Measurements from ENCODE around the gene HOXA5.

The HOXA5 gene

GRCh38 chr7:27144781-27145164 is 1.3 kb upstream of the HOXA5 start:
- Histone ChIP-seq H3K9ac (ENCODE audit: low read length) (no peak overlapping the region), H3K79me2 (ENCODE audit: low read length) (no peaks in the 10 kb centered on the region), H3K4me3 (ENCODE audit: low read length) (no peak overlapping the region)

GRCh38 chr7:27143950-27144780 is 684 bp upstream of the HOXA5 start:
- DNase-seq: no peak
- Histone ChIP-seq H3F3A (ENCODE audit: insufficient read depth, low read length) (no peaks in the 10 kb centered on the region), H3K4me1 (ENCODE audit: low read length) (no peaks in the 10 kb centered on the region), H3K27me3 (replicated peaks; ENCODE audit: insufficient read depth, low read length) (peaks cover 28% of the 10 kb centered on the region), H3K9ac (ENCODE audit: low read length) (no peak overlapping the region), H3K4me3 (ENCODE audit: low read length) (no peak overlapping the region), H2AFZ (ENCODE audit: low read length) (no peak overlapping the region), H3K27ac (ENCODE audit: low read length) (no peak overlapping the region), H3K79me2 (ENCODE audit: low read length) (no peaks in the 10 kb centered on the region), H3K9me3 (replicated peaks; ENCODE audit: insufficient read depth, low read length) (no peaks in the 10 kb centered on the region), H3K4me2 (ENCODE audit: low read depth, low read length) (no peak overlapping the region), H3K9me2 (replicated peaks; ENCODE audit: insufficient read depth, low read length) (no peaks in the 10 kb centered on the region), H3K36me3 (replicated peaks; ENCODE audit: insufficient read depth, low read length) (no peaks in the 10 kb centered on the region), H4K20me1 (ENCODE audit: insufficient read depth, low read length) (no peaks in the 10 kb centered on the region)
- TF ChIP-seq EZH2phosphoT487 (IDR thresholded peaks at IDR 0.05; ENCODE audit: low read length) (no peak), CTCF (IDR thresholded peaks at IDR 0.05; ENCODE audit: low read length) (no peak), EZH2 (optimal IDR thresholded peaks at IDR 0.05; ENCODE audit: low read depth, low read length) (no peak)

More at GRCh38 chr7:27144781-27145164, 1.3 kb upstream of the HOXA5 start:
- Histone ChIP-seq H3K27ac (ENCODE audit: low read length) (no peak overlapping the region), H3K4me2 (ENCODE audit: low read depth, low read length) (no peak overlapping the region), H3K36me3 (replicated peaks; ENCODE audit: insufficient read depth, low read length) (no peaks in the 10 kb centered on the region), H3K27me3 (replicated peaks; ENCODE audit: insufficient read depth, low read length) (peaks cover 34% of the 10 kb centered on the region), H3K9me3 (replicated peaks; ENCODE audit: insufficient read depth, low read length) (no peaks in the 10 kb centered on the region), H3K4me1 (ENCODE audit: low read length) (no peaks in the 10 kb centered on the region), H3F3A (ENCODE audit: insufficient read depth, low read length) (no peaks in the 10 kb centered on the region), H3K9me2 (replicated peaks; ENCODE audit: insufficient read depth, low read length) (no peaks in the 10 kb centered on the region), H4K20me1 (ENCODE audit: insufficient read depth, low read length) (no peaks in the 10 kb centered on the region), H2AFZ (ENCODE audit: low read length) (no peak overlapping the region)
- DNase-seq: no peak
- TF ChIP-seq CTCF (IDR thresholded peaks at IDR 0.05; ENCODE audit: low read length): no peak
- TF ChIP-seq EZH2 (optimal IDR thresholded peaks at IDR 0.05; ENCODE audit: low read depth, low read length): no peak
- TF ChIP-seq EZH2phosphoT487 (IDR thresholded peaks at IDR 0.05; ENCODE audit: low read length): no peak

- Histone ChIP-seq H3K4me3 (ENCODE audit: low read length) (no peak overlapping the region), H3K27me3 (replicated peaks; ENCODE audit: insufficient read depth, low read length) (peaks cover 15% of the 10 kb centered on the region; the same call in 1 of the 2 replicates), H3K4me1 (ENCODE audit: low read length) (no peaks in the 10 kb centered on the region), H3K36me3 (replicated peaks; ENCODE audit: insufficient read depth, low read length) (no peaks in the 10 kb centered on the region), H3K9ac (ENCODE audit: low read length) (no peak overlapping the region), H4K20me1 (ENCODE audit: insufficient read depth, low read length) (no peaks in the 10 kb centered on the region), H3K9me2 (replicated peaks; ENCODE audit: insufficient read depth, low read length) (no peaks in the 10 kb centered on the region), H2AFZ (ENCODE audit: low read length) (no peak overlapping the region), H3K4me2 (ENCODE audit: low read depth, low read length) (no peak overlapping the region), H3K9me3 (replicated peaks; ENCODE audit: insufficient read depth, low read length) (no peaks in the 10 kb centered on the region), H3K79me2 (ENCODE audit: low read length) (no peaks in the 10 kb centered on the region), H3F3A (ENCODE audit: insufficient read depth, low read length) (no peaks in the 10 kb centered on the region), H3K27ac (ENCODE audit: low read length) (no peak overlapping the region)
- TF ChIP-seq CTCF (IDR thresholded peaks at IDR 0.05; ENCODE audit: low read length) (no peak), EZH2 (optimal IDR thresholded peaks at IDR 0.05; ENCODE audit: low read depth, low read length) (no peak)
- no peak for DNase-seq
Observed at GRCh38 chr7:27142580-27143022, 880 bp downstream of the HOXA5 start.

Data from MM.1S (cell line).